Measurements from ENCODE around the gene HDAC6.

HDAC6 gene

DNA sequence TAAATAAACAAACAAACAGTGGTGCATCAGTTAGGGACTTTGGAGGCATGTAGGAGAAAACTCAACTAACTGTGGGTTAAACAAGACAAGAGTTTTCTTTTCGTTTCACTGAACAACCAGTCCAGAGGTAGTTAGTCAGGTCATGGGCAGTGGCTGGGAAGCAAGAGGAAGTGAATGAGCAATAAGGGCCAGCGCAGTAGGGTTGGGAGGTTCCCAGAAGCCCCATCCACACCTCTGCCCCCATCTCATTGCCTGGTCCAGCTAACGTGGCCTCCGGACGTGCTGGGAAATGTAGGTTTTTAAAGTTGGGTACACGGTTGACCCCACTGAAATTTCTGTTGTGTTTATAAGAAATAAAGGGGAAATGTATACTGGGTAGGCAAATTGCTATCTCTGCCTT is 31.6 kb upstream of the HDAC6 start:
- DNase-seq (ENCODE audit: low read depth in 1 of 2, low spot score in 1 of 2): no peak
- no peak for TF ChIP-seq POLR2AphosphoS5 (IDR thresholded peaks at IDR 0.05; ENCODE audit: low read depth)
- TF ChIP-seq GABPA (IDR thresholded peaks at IDR 0.05; ENCODE audit: low read depth): no peak
- TF ChIP-seq, protein P1, sequence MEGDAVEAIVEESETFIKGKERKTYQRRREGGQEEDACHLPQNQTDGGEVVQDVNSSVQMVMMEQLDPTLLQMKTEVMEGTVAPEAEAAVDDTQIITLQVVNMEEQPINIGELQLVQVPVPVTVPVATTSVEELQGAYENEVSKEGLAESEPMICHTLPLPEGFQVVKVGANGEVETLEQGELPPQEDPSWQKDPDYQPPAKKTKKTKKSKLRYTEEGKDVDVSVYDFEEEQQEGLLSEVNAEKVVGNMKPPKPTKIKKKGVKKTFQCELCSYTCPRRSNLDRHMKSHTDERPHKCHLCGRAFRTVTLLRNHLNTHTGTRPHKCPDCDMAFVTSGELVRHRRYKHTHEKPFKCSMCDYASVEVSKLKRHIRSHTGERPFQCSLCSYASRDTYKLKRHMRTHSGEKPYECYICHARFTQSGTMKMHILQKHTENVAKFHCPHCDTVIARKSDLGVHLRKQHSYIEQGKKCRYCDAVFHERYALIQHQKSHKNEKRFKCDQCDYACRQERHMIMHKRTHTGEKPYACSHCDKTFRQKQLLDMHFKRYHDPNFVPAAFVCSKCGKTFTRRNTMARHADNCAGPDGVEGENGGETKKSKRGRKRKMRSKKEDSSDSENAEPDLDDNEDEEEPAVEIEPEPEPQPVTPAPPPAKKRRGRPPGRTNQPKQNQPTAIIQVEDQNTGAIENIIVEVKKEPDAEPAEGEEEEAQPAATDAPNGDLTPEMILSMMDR (IDR thresholded peaks at IDR 0.05; ENCODE audit: insufficient read depth, low read length): no peak
- no peak for TF ChIP-seq SPI1 (IDR thresholded peaks at IDR 0.05; ENCODE audit: borderline replicate concordance, low read depth)
- TF ChIP-seq, protein P2, sequence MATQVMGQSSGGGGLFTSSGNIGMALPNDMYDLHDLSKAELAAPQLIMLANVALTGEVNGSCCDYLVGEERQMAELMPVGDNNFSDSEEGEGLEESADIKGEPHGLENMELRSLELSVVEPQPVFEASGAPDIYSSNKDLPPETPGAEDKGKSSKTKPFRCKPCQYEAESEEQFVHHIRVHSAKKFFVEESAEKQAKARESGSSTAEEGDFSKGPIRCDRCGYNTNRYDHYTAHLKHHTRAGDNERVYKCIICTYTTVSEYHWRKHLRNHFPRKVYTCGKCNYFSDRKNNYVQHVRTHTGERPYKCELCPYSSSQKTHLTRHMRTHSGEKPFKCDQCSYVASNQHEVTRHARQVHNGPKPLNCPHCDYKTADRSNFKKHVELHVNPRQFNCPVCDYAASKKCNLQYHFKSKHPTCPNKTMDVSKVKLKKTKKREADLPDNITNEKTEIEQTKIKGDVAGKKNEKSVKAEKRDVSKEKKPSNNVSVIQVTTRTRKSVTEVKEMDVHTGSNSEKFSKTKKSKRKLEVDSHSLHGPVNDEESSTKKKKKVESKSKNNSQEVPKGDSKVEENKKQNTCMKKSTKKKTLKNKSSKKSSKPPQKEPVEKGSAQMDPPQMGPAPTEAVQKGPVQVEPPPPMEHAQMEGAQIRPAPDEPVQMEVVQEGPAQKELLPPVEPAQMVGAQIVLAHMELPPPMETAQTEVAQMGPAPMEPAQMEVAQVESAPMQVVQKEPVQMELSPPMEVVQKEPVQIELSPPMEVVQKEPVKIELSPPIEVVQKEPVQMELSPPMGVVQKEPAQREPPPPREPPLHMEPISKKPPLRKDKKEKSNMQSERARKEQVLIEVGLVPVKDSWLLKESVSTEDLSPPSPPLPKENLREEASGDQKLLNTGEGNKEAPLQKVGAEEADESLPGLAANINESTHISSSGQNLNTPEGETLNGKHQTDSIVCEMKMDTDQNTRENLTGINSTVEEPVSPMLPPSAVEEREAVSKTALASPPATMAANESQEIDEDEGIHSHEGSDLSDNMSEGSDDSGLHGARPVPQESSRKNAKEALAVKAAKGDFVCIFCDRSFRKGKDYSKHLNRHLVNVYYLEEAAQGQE (IDR thresholded peaks at IDR 0.05; ENCODE audit: insufficient replicate concordance, low read depth): no peak

DNA sequence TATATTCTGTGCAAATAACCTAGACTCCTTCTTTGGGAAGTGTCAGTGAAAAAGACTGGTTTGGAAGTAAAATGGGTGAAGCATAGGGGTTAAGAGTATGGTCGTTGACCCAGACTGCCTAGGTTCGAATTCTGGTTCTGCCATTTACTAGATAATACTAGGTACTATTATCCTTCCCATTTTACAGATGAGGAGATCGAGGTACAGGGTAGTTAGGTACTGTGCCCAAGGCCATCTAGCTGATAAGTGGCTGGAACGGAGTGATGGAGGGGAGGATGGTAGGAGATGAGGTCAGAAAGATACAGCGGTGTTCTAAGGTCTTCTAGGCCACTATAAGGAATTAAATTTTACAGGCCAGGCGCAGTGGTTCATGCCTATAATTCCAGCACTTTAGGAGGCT is 29.3 kb upstream of the HDAC6 start:
- DNase-seq (ENCODE audit: low read depth in 1 of 2, low spot score in 1 of 2): no peak
- no peak for TF ChIP-seq SPI1 (IDR thresholded peaks at IDR 0.05; ENCODE audit: borderline replicate concordance, low read depth)
- no peak for TF ChIP-seq POLR2AphosphoS5 (IDR thresholded peaks at IDR 0.05; ENCODE audit: low read depth)
- no peak for TF ChIP-seq GABPA (IDR thresholded peaks at IDR 0.05; ENCODE audit: low read depth)
- TF ChIP-seq, protein P2 (IDR thresholded peaks at IDR 0.05; ENCODE audit: insufficient replicate concordance, low read depth): no peak
- TF ChIP-seq, protein P1 (IDR thresholded peaks at IDR 0.05; ENCODE audit: insufficient read depth, low read length): no peak
- Histone ChIP-seq H3K27ac (replicated peaks) (no peak overlapping the region), H3K27me3 (ENCODE audit: insufficient read depth, poor library complexity, severe bottlenecking) (no peaks in the 10 kb centered on the region), H3K4me3 (replicated peaks; ENCODE audit: insufficient read depth, low read length) (no peak overlapping the region)

More for the DNA sequence above, 31.6 kb upstream of the HDAC6 start:
- Histone ChIP-seq H3K27ac (replicated peaks) (no peak overlapping the region), H3K4me3 (replicated peaks; ENCODE audit: insufficient read depth, low read length) (no peak overlapping the region), H3K27me3 (ENCODE audit: insufficient read depth, poor library complexity, severe bottlenecking) (no peaks in the 10 kb centered on the region)

DNA sequence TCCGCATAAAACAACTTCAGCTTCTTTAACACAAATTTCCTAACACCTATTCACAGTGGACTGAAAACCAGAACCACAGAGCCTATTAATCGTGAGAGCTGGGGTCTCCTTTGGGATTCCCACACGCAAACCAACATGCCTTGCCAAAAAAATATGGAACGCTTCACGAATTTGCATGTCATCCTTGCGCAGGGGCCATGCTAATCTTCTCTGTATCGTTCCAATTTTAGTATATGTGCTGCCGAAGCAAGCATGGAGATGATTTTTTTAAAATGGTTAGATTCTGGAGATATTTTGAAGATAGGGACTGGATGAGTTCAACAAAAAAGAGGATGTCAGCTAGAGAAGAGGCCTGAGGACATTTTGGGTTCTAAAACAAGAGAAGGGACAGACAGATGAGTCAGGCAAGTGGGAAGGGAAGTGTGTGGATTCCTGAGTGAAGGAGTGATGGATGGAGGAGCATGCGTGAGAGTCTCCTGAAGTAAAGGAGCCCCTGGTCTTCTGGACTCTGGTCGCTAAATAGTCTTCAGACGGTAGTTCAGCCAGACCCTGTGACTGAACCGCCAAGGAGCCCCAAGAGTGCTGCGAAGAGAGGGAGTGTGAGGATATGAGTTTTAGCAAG is 24.9 kb upstream of the HDAC6 start:
- H3K4me3 ChIP-seq (replicated peaks; ENCODE audit: insufficient read depth, low read length): no peak overlapping the region
- DNase-seq (ENCODE audit: low read depth in 1 of 2, low spot score in 1 of 2): no peak
- H3K27ac ChIP-seq (replicated peaks): no peak overlapping the region
- TF ChIP-seq, protein P1 (IDR thresholded peaks at IDR 0.05; ENCODE audit: insufficient read depth, low read length): no peak
- TF ChIP-seq, protein P2 (IDR thresholded peaks at IDR 0.05; ENCODE audit: insufficient replicate concordance, low read depth): no peak
- TF ChIP-seq GABPA (IDR thresholded peaks at IDR 0.05; ENCODE audit: low read depth) (no peak), POLR2AphosphoS5 (IDR thresholded peaks at IDR 0.05; ENCODE audit: low read depth) (no peak), SPI1 (IDR thresholded peaks at IDR 0.05; ENCODE audit: borderline replicate concordance, low read depth) (no peak)
- H3K27me3 ChIP-seq (ENCODE audit: insufficient read depth, poor library complexity, severe bottlenecking): no peaks in the 10 kb centered on the region
